ENCODE results near the gene BOLL. TPM values are rescaled to one million over a fixed set of nuclear protein-coding genes. Genes with fewer than 3 reads are reported as not detected.

Gene BOLL
- total RNA-seq, 4 donors from 2014 or later, result not detected

GRCh38 chr2:197804758-197805714, 19.9 kb upstream of the BOLL start:
- no peak for DNase-seq (ENCODE audit: extremely low spot score)
- Histone ChIP-seq H3K36me3 (no peaks in the 10 kb centered on the region), H3K9me3 (no peaks in the 10 kb centered on the region), H3K27me3 (no peaks in the 10 kb centered on the region), H3K27ac (replicated peaks in 1 of 4) (peak overlapping the region; percentile 88 to 92 (median 91)), H3K4me3 (peak overlapping the region; percentile 86 to 96 (median 92)), H3K4me1 (peaks cover 7 to 48% (median 40%) of the 10 kb centered on the region in 4 donors)
- TF ChIP-seq POLR2AphosphoS5 (IDR thresholded peaks at IDR 0.05), result peak in 1 of 2 donors; percentile 61
- TF ChIP-seq EP300 (IDR thresholded peaks at IDR 0.05), result no peak
- TF ChIP-seq CTCF (IDR thresholded peaks at IDR 0.05), result no peak
- no peak for TF ChIP-seq POLR2A (IDR thresholded peaks at IDR 0.05; ENCODE audit: low read depth)
- 1% methylated on average over 35 of the region's 92 CpGs for WGBS
- intact Hi-C loops (cut with DNase I), result loop anchor here (5.0 to 10.0 kb wide), 4 partner anchors 150 to 367 kb away; no protein-coding TSS in a partner anchor

GRCh38 chr2:197804049-197804757, 19.1 kb upstream of the BOLL start, which contains the start of gene PLCL1:
PLCL1 (plus strand) TSS chr2:197804593.
- WGBS, result 3% methylated on average over 22 of the region's 50 CpGs
- H3K4me1 ChIP-seq, result peaks cover 7 to 47% (median 33%) of the 10 kb centered on the region in 4 donors
- no peaks in the 10 kb centered on the region for H3K9me3 ChIP-seq
- peak within 1 kb of the TSS; percentile 86 to 96 (median 92) for H3K4me3 ChIP-seq
- H3K27me3 ChIP-seq, result no peaks in the 10 kb centered on the region
- peak within 1 kb of the TSS; percentile 88 to 92 (median 91) for H3K27ac ChIP-seq (replicated peaks in 1 of 4)
- peak; percentile 5 for TF ChIP-seq POLR2A (IDR thresholded peaks at IDR 0.05; ENCODE audit: low read depth)
- peak; percentile 3 to 21 (median 20) for TF ChIP-seq CTCF (IDR thresholded peaks at IDR 0.05)
- no peak for TF ChIP-seq EP300 (IDR thresholded peaks at IDR 0.05)
- TF ChIP-seq POLR2AphosphoS5 (IDR thresholded peaks at IDR 0.05), result peak; percentile 84 to 91
- no peaks in the 10 kb centered on the region for H3K36me3 ChIP-seq
- peak; percentile 97 for DNase-seq (ENCODE audit: extremely low spot score)
- intact Hi-C loops (cut with DNase I), result loop anchor here (10.0 kb wide), 2 partner anchors 151 to 181 kb away; no protein-coding TSS in a partner anchor

- DNase-seq (ENCODE audit: extremely low spot score), result no peak
- Histone ChIP-seq H3K27me3 (no peaks in the 10 kb centered on the region), H3K4me3 (peak overlapping the region in 2 of 4 donors; percentile 5 to 8), H3K4me1 (peaks cover 7 to 36% (median 22%) of the 10 kb centered on the region in 4 donors), H3K36me3 (no peaks in the 10 kb centered on the region), H3K9me3 (no peaks in the 10 kb centered on the region), H3K27ac (replicated peaks in 1 of 4) (peak overlapping the region; percentile 9 to 91 (median 90))
- intact Hi-C loops (cut with DNase I), result loop anchor here (2.0 to 10.0 kb wide), 4 partner anchors 152 to 494 kb away; no protein-coding TSS in a partner anchor
- 17% methylated on average over 2 of the region's 2 CpGs for WGBS
- TF ChIP-seq CTCF (IDR thresholded peaks at IDR 0.05), result peak; percentile 76 to 87 (median 84)
- no peak for TF ChIP-seq POLR2A (IDR thresholded peaks at IDR 0.05; ENCODE audit: low read depth)
- no peak for TF ChIP-seq EP300 (IDR thresholded peaks at IDR 0.05)
Observed at GRCh38 chr2:197803033-197803444, 17.9 kb upstream of the BOLL start.

- peaks cover 7 to 20% (median 15%) of the 10 kb centered on the region in 4 donors for H3K4me1 ChIP-seq
- H3K27me3 ChIP-seq, result peaks cover 0 to 4% (median 0%) of the 10 kb centered on the region in 4 donors
- DNase-seq (ENCODE audit: extremely low spot score), result no peak
- TF ChIP-seq CTCF (IDR thresholded peaks at IDR 0.05) (no peak), EP300 (IDR thresholded peaks at IDR 0.05) (no peak), POLR2A (IDR thresholded peaks at IDR 0.05; ENCODE audit: low read depth) (no peak), POLR2AphosphoS5 (IDR thresholded peaks at IDR 0.05) (no peak)
- H3K36me3 ChIP-seq, result no peaks in the 10 kb centered on the region
- H3K4me3 ChIP-seq, result no peak overlapping the region
- no peak overlapping the region for H3K27ac ChIP-seq (replicated peaks in 1 of 4)
- intact Hi-C loops (cut with DNase I), result loop anchor here (10.0 kb wide), 2 partner anchors 154 to 184 kb away; no protein-coding TSS in a partner anchor
- no peaks in the 10 kb centered on the region for H3K9me3 ChIP-seq
Observed at GRCh38 chr2:197801033-197801432, 15.9 kb upstream of the BOLL start.
